ENCODE results near the gene GRK1.

DNA sequence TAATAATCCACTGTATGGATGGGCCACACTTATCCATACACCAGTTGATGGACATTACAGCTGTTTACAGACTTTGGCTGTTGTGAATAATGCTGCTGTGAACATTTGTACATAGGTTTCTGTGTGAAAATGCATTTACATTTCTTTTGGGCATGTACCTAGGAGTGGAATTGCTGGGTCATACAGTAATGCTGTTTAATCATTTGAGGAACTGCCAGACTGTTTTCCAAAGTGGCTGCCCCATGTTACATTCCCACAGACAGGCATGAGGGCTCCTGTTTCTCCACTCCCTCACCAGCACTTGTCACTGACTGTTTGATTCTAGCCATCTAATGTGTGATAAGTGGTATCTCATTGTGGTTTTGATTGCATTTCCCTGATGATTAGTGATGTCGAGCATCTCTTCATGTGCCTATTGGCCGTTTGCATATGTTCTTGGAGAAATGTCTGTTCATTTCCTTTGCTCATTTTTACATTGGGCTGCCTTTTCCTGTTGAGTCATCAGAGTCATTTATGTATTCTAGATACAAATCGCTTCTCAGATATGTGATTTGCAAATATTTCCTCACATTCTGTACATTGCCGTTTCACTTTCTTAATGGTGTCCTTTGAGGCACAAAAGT is 104.8 kb downstream of the GRK1 start:
- TF ChIP-seq, protein P1, sequence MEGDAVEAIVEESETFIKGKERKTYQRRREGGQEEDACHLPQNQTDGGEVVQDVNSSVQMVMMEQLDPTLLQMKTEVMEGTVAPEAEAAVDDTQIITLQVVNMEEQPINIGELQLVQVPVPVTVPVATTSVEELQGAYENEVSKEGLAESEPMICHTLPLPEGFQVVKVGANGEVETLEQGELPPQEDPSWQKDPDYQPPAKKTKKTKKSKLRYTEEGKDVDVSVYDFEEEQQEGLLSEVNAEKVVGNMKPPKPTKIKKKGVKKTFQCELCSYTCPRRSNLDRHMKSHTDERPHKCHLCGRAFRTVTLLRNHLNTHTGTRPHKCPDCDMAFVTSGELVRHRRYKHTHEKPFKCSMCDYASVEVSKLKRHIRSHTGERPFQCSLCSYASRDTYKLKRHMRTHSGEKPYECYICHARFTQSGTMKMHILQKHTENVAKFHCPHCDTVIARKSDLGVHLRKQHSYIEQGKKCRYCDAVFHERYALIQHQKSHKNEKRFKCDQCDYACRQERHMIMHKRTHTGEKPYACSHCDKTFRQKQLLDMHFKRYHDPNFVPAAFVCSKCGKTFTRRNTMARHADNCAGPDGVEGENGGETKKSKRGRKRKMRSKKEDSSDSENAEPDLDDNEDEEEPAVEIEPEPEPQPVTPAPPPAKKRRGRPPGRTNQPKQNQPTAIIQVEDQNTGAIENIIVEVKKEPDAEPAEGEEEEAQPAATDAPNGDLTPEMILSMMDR (IDR thresholded peaks at IDR 0.05; ENCODE audit: poor library complexity), result no peak
- TF ChIP-seq EZH2phosphoT487 (IDR thresholded peaks at IDR 0.05; ENCODE audit: low read depth, severe bottlenecking, unreplicated experiment), result no peak

Data from hepatocyte (in vitro differentiated cells).